Upper lobe of right lung (tissue), 1 donor: ENCODE measurements around the gene JAG2. TPM values are rescaled to one million over a fixed set of nuclear protein-coding genes. Genes with fewer than 3 reads are reported as not detected.
A peak's percentile ranks its signal among the peaks of the same experiment; 100 is the strongest.

Experiments
- ATAC-seq: fragments of 200-7000 bp; cut with Tn5 transposase; one replicate; pipeline ENCODE4 v1.9.1; 2020; ENCODE audit warnings: mild to moderate bottlenecking, moderate library complexity
- DNase-seq: peaks from one replicate; pipeline ENCODE4 v3.0.0-alpha.2; 2020
- H3K27ac ChIP-seq: fragments of 200-600 bp; one replicate; pipeline ENCODE4 v1.8.0; 2022
- H3K27me3 ChIP-seq: fragments of 200-600 bp; one replicate; pipeline ENCODE4 v1.8.0; 2022; ENCODE audit warnings: mild to moderate bottlenecking
- H3K36me3 ChIP-seq: fragments of 200-600 bp; one replicate; pipeline ENCODE4 v1.8.0; 2022
- H3K4me1 ChIP-seq: fragments of 200-600 bp; one replicate; pipeline ENCODE4 v1.8.0; 2022
- H3K4me3 ChIP-seq: fragments of 200-600 bp; one replicate; pipeline ENCODE4 v1.8.0; 2022; ENCODE audit warnings: mild to moderate bottlenecking
- H3K9me3 ChIP-seq: fragments of 200-600 bp; one replicate; pipeline ENCODE4 v1.8.0; 2022
- intact Hi-C: fragments of 100-400 bp; cut with DNase I; formaldehyde crosslinking; loops from one replicate; pipeline ENCODE4 v1.11.0; 2022
- total RNA-seq: library from RNA; stranded (reverse); fragmentation: NEBNext Ultra II Directional; extraction: Animal tissue kit (Norgen Biotek cat#: 25700); gene quantifications from one replicate; pipeline ENCODE4 v1.2.1, GENCODE V29; 2021
- TF ChIP-seq, protein P1 (sequence below): fragments of 200-600 bp; IDR thresholded peaks from one replicate; pipeline ENCODE4 v1.8.0; 2022; ENCODE audit warnings: antibody characterized with exemption
- donor health status: DM: no; HTN: yes; CAD: no; lungs with severe emphysema.

JAG2 gene
- total RNA-seq, 1 donor from 2014 or later = 31.2 TPM

DNA sequence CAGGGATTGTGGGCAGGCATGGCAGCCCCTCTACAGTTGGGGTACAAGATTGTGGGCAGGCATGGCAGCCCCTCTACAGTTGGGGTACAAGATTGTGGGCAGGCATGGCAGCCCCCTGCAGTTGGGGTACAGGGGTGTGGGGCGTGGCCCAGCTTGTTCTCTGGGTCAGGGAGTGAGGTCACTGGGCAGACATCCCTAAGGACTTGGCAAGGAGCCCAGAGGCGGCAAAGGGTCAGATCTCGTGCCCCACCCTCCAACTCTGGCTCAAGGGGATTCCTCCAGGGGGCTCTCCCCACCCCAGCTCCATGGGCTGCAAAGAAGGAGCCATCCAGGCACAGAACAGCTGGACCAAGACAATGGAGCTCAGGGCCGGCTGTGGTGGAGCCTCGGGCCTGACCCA, 38.3 kb upstream of the JAG2 start:
- Histone ChIP-seq H3K4me3 (no peak overlapping the region), H3K27me3 (no peaks in the 10 kb centered on the region), H3K27ac (no peak overlapping the region), H3K36me3 (peaks cover 17% of the 10 kb centered on the region), H3K4me1 (peaks cover 19% of the 10 kb centered on the region), H3K9me3 (no peaks in the 10 kb centered on the region)
- DNase-seq (no peak), ATAC-seq (no peak)
- intact Hi-C loops = loop anchor here (10.0 kb wide), 1 partner anchor 78 kb away; no protein-coding TSS in a partner anchor
- TF ChIP-seq, protein P1, sequence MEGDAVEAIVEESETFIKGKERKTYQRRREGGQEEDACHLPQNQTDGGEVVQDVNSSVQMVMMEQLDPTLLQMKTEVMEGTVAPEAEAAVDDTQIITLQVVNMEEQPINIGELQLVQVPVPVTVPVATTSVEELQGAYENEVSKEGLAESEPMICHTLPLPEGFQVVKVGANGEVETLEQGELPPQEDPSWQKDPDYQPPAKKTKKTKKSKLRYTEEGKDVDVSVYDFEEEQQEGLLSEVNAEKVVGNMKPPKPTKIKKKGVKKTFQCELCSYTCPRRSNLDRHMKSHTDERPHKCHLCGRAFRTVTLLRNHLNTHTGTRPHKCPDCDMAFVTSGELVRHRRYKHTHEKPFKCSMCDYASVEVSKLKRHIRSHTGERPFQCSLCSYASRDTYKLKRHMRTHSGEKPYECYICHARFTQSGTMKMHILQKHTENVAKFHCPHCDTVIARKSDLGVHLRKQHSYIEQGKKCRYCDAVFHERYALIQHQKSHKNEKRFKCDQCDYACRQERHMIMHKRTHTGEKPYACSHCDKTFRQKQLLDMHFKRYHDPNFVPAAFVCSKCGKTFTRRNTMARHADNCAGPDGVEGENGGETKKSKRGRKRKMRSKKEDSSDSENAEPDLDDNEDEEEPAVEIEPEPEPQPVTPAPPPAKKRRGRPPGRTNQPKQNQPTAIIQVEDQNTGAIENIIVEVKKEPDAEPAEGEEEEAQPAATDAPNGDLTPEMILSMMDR = no peak

DNA sequence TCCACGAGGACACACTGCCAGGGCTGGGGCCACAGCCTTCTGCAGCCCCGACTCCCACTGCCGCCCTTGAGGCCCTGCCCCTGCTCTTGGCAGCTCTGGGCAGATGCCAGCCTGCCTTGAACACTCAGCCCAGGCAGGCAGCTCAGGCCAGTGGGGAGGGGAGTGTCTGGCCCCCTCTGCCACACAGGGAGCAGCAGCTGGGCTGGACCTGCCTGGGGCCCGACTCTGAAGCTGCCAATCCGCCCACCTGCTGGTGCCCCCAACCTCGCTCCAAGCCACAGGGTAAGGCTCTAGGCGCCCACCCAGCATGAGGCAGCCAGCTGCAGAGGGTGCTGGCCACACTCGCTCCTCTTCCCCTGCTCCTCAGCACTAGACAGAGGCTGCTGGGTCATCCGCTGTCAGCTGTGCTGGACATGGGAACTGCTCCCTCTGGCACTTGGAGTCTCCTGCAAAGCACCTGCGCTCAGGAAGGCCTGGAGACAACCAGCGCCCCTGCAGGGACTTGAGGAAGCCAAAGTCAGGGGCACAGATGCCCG, 37.2 kb upstream of the JAG2 start:
- Histone ChIP-seq H3K36me3 (peaks cover 12% of the 10 kb centered on the region), H3K27ac (no peak overlapping the region), H3K9me3 (no peaks in the 10 kb centered on the region), H3K4me3 (no peak overlapping the region), H3K27me3 (no peaks in the 10 kb centered on the region), H3K4me1 (peaks cover 26% of the 10 kb centered on the region)
- DNase-seq (peak; percentile 77), ATAC-seq (peak; percentile 8)
- intact Hi-C loops = loop anchor here (10.0 kb wide), 1 partner anchor 79 kb away; no protein-coding TSS in a partner anchor
- TF ChIP-seq, protein P1 = no peak

DNA sequence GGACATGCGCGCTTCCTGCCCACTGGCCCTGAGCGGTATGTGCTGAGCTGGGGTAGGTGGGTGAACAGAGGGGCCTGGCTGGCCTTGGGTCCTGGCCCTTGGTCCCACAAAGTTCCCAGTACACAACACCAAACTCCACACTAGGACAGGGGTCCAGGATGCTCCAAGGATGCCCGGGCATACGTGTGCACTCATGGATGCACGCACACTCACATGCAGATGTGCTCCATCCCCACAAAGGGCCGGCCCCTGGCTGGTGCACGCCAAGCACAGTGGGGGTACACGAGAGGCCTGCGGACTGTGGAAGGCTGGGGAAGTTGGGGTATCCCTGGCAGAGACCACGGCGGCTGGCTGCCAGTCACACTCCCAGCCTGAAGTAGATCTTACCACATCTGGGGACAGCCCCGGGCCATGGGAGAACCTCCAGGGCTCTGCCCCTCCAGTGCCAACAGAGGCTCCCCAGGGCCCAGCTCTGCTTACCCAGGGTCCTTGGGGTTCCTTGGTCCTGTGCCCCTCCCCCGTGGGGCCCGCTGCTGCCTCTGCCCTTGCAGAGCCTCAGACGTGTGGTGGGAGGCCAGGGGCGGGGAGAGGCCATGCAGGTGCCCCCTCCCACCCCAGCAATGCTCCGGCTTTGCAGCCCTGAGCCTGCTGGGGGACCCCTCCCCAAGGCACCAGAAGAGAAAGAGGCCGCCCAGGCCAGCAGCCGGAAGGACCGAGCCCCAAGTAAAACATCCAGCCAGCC, 36.5 kb upstream of the JAG2 start:
- Histone ChIP-seq H3K4me3 (no peak overlapping the region), H3K9me3 (no peaks in the 10 kb centered on the region), H3K36me3 (peaks cover 7% of the 10 kb centered on the region), H3K27me3 (peaks cover 2% of the 10 kb centered on the region), H3K4me1 (peaks cover 26% of the 10 kb centered on the region), H3K27ac (no peak overlapping the region)
- peak; percentile 1 for ATAC-seq
- intact Hi-C loops = loop anchor here (5.0 to 10.0 kb wide), 2 partner anchors 80 to 152 kb away; no protein-coding TSS in a partner anchor
- no peak for DNase-seq
- TF ChIP-seq, protein P1 = no peak

DNA sequence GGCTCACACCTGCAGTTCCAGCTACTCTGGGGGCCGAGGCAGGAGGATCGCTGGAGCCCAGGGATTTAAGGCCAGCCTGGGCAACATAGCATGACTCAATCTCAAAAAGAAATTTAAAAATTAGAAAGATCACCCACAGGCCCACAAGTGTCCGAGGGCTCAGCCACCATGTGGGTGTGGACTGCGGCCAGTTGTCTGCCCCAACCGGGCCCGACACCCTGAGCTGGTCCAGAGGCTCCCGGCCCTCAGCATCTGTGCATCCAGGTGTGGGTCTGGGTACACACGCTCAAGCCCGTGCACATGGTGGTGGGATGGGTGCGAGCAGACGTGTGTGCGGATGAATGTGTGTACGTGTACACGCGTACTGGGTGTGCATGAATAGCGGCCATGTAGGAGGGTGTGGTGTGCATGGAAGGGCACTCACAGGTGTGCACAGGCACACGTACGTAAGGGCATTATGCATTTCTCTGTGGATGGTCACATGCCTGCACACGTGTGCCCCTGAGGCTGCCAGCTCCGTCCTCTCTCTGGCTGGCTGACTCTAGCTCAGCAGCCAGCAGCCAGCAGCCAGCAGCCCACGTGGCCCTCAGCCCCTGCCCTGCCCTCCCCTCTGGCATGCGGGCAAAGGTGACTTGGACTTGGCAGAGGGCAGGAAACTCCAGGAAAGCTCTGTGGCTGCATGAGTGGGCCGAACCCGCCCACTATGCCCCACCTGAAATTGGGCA, 35.8 kb upstream of the JAG2 start:
- ATAC-seq = peak; percentile 79
- Histone ChIP-seq H3K27ac (no peak overlapping the region), H3K27me3 (peaks cover 9% of the 10 kb centered on the region), H3K36me3 (no peaks in the 10 kb centered on the region), H3K4me1 (peaks cover 31% of the 10 kb centered on the region), H3K4me3 (no peak overlapping the region), H3K9me3 (no peaks in the 10 kb centered on the region)
- peak; percentile 90 for DNase-seq
- intact Hi-C loops = loop anchor here (5.0 to 10.0 kb wide), 2 partner anchors 80 to 153 kb away; no protein-coding TSS in a partner anchor
- TF ChIP-seq, protein P1 = no peak

DNA sequence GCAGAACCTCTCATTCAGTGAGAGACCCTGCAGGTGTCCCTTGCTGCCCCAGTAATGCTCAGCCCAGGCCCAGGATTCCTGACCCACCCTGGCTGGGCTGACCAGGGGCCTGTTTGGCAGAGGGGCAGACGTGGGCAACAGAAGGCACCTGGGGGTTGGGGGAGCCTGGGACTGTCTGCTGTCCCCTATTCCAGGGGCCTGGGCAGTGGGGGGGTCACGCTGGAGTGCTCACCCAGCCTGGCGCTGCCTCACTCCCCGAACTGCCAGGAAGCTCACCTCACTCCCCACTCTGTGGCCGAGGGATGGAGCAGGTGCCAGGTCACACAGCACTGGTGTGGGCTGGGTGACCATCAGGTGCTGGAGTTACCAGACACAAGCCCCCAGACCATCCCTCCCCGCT, 35.1 kb upstream of the JAG2 start:
- TF ChIP-seq, protein P1 = no peak
- Histone ChIP-seq H3K9me3 (no peaks in the 10 kb centered on the region), H3K27ac (no peak overlapping the region), H3K36me3 (no peaks in the 10 kb centered on the region), H3K4me1 (peaks cover 34% of the 10 kb centered on the region), H3K4me3 (no peak overlapping the region), H3K27me3 (peaks cover 14% of the 10 kb centered on the region)
- DNase-seq = no peak
- intact Hi-C loops = loop anchor here (5.0 to 10.0 kb wide), 2 partner anchors 81 to 154 kb away; no protein-coding TSS in a partner anchor
- ATAC-seq = no peak
